ENCODE results near the gene DMXL2.

- TF ChIP-seq ZNF431 (CRISPR knock-in tag; IDR thresholded peaks at IDR 0.05) (no peak), JUN (IDR thresholded peaks at IDR 0.05; ENCODE audit: borderline replicate concordance, low read depth, low read length) (no peak), JUN (CRISPR knock-in tag; IDR thresholded peaks at IDR 0.05; ENCODE audit: borderline replicate concordance) (no peak), TBL1XR1 (IDR thresholded peaks at IDR 0.05; ENCODE audit: low read length in 2 of 2) (no peak), ZFP91 (CRISPR knock-in tag; IDR thresholded peaks at IDR 0.05) (no peak), CBX1 (IDR thresholded peaks at IDR 0.05; ENCODE audit: low read depth) (no peak), TCF15 (CRISPR knock-in tag; IDR thresholded peaks at IDR 0.05) (no peak), DDX20 (tag; IDR thresholded peaks at IDR 0.05; ENCODE audit: low read depth) (no peak), SMARCC2 (IDR thresholded peaks at IDR 0.05; ENCODE audit: low read depth) (no peak), CTCF (IDR thresholded peaks at IDR 0.05 in 2 of 3, conservative IDR thresholded peaks at IDR 0.05 in 1 of 3; ENCODE audit: insufficient read depth in 2 of 3, low read depth in 1 of 3, low read length in 3 of 3) (no peak), ZNF717 (CRISPR knock-in tag; IDR thresholded peaks at IDR 0.05) (no peak), POLR3G (IDR thresholded peaks at IDR 0.05; ENCODE audit: extremely low read depth, insufficient read length, insufficient replicate concordance) (no peak), YY1 (IDR thresholded peaks at IDR 0.05; ENCODE audit: borderline replicate concordance in 1 of 3, control insufficient read depth in 1 of 3, extremely low read depth in 1 of 3, insufficient read depth in 3 of 3, insufficient read length in 1 of 3, insufficient replicate concordance in 2 of 3, low read depth in 1 of 3, low read length in 2 of 3) (no peak), FOXM1 (IDR thresholded peaks at IDR 0.05; ENCODE audit: low read depth) (no peak), FOXM1 (CRISPR knock-in tag; IDR thresholded peaks at IDR 0.05; ENCODE audit: low read depth) (no peak)
Observed at GRCh38 chr15:51624022-51624421, 1.5 kb upstream of the DMXL2 start.
